A549 (cell line): Measurements from ENCODE around the gene CD151. TPM values are rescaled to one million over a fixed set of nuclear protein-coding genes. Genes with fewer than 3 reads are reported as not detected.

Experiments
- ATAC-seq, 2 experiments: fragments of 200-7000 bp in 1 of 2; fragments of >200 bp in 1 of 2; cut with Nextera tagmentation in 1 of 2; cut with Tn5 transposase in 1 of 2; 3 replicates each; pipeline versions ENCODE4 v1.8.0 to v1.9.1; 2018 to 2020; ENCODE audit warnings: mild to moderate bottlenecking in 1 of 2, moderate library complexity in 1 of 2
- CTCF ChIA-PET: fragments of 300-600 bp; sonication (Branson Sonifier 250); formaldehyde crosslinking; extraction: SDS; loops from one replicate; lab custom pipeline; 2021; ENCODE audit warnings: antibody characterized with exemption, inconsistent platforms; lab: Yijun Ruan, JAX
- POLR2A ChIA-PET: fragments of 350-600 bp; formaldehyde crosslinking; extraction: SDS; loops from one replicate; lab custom pipeline; 2021; ENCODE audit warnings: antibody characterized with exemption, inconsistent platforms; lab: Yijun Ruan, JAX
- DNase-seq, 2 experiments: peaks; one replicate each; pipeline versions ENCODE4 v3.0.0 to v3.0.0-alpha.2; 2011 to 2016; ENCODE audit warnings: low read depth in 1 of 2, low spot score in 1 of 2
- FAIRE-seq: peaks from 2 replicates; lab custom pipeline; 2011; peaks lifted over from hg19 to GRCh38; lab: Jason Lieb, UNC
- H3K27ac ChIP-seq, 2 experiments: fragments of >200 bp; sonication (Bioruptor Twin); formaldehyde crosslinking; 3 replicates each; pipeline ENCODE4 v1.5.1; 2016 to 2017
- H3K4me1 ChIP-seq: fragments of >200 bp; sonication (Bioruptor Twin); formaldehyde crosslinking; 3 replicates; pipeline ENCODE4 v1.6.1; 2016
- H3K4me2 ChIP-seq: fragments of >200 bp; sonication (Bioruptor Twin); formaldehyde crosslinking; 3 replicates; pipeline ENCODE4 v1.6.1; 2016
- H3K4me3 ChIP-seq: fragments of >200 bp; sonication (Bioruptor Twin); formaldehyde crosslinking; 3 replicates; pipeline ENCODE4 v1.5.1; 2016
- H3K9me3 ChIP-seq: fragments of >200 bp; sonication (Bioruptor Twin); formaldehyde crosslinking; 3 replicates; pipeline ENCODE4 v1.6.1; 2016
- CBX8 ChIP-seq: fragments of 200-600 bp; sonication (generic); IDR thresholded peaks from 2 replicates; pipeline ENCODE4 v1.6.1; 2016
- CEBPB ChIP-seq, 2 experiments: fragments of >200 bp in 1 of 2; sonication (Bioruptor Twin) in 1 of 2; formaldehyde crosslinking in 1 of 2; IDR thresholded peaks; 2 replicates each; pipeline ENCODE4 v1.6.1; 2012 to 2016
- CHD2 ChIP-seq: fragments of 150-350 bp; IDR thresholded peaks from 2 replicates; pipeline ENCODE4 v1.6.1; 2014; ENCODE audit warnings: low read length; ENCODE audit not compliant: partially characterized antibody
- CHD4 ChIP-seq: fragments of 200-600 bp; sonication (generic); IDR thresholded peaks from 2 replicates; pipeline ENCODE4 v1.6.1; 2016; ENCODE audit warnings: antibody characterized with exemption, mild to moderate bottlenecking, borderline replicate concordance
- CTCF ChIP-seq: fragments of >200 bp; sonication (Bioruptor Twin); formaldehyde crosslinking; IDR thresholded peaks from 3 replicates; pipeline ENCODE4 v1.5.1; 2016
- EHF ChIP-seq: fragments of 250-450 bp; sonication (Bioruptor Pico); IDR thresholded peaks from 2 replicates; pipeline ENCODE4 v1.5.0; 2020; ENCODE audit warnings: mild to moderate bottlenecking
- ELK1 ChIP-seq: fragments of 150-350 bp; IDR thresholded peaks from 2 replicates; pipeline ENCODE4 v1.6.1; 2014; ENCODE audit warnings: low read depth, mild to moderate bottlenecking, low read length
- EP300 ChIP-seq, 2 experiments: fragments of >200 bp; sonication (Bioruptor Twin); formaldehyde crosslinking; IDR thresholded peaks; 2 replicates in 1 of 2; 3 replicates in 1 of 2; pipeline ENCODE4 v1.6.1; 2016 to 2017
- FOSB ChIP-seq: fragments of 250-450 bp; sonication (Bioruptor Pico); IDR thresholded peaks from 2 replicates; pipeline ENCODE4 v1.5.0; 2020; ENCODE audit warnings: mild to moderate bottlenecking, moderate library complexity
- FOXS1 ChIP-seq: fragments of 250-450 bp; sonication (Bioruptor Pico); IDR thresholded peaks from 2 replicates; pipeline ENCODE4 v1.5.0; 2020; ENCODE audit warnings: mild to moderate bottlenecking, moderate library complexity
- HMGXB4 ChIP-seq: fragments of 250-450 bp; sonication (Bioruptor Pico); IDR thresholded peaks from 2 replicates; pipeline ENCODE4 v1.5.0; 2021; ENCODE audit warnings: mild to moderate bottlenecking, moderate library complexity, borderline replicate concordance
- HOXA7 ChIP-seq: fragments of 250-450 bp; sonication (Bioruptor Pico); IDR thresholded peaks from 2 replicates; pipeline ENCODE4 v1.5.0; 2020; ENCODE audit warnings: mild to moderate bottlenecking, moderate library complexity
- HOXB13 ChIP-seq: fragments of 250-450 bp; sonication (Bioruptor Pico); IDR thresholded peaks from 2 replicates; pipeline ENCODE4 v1.5.0; 2020; ENCODE audit warnings: low read depth, mild to moderate bottlenecking, moderate library complexity
- JUNB ChIP-seq: fragments of >200 bp; sonication (Bioruptor Twin); formaldehyde crosslinking; IDR thresholded peaks from 2 replicates; pipeline ENCODE4 v1.6.1; 2016
- KDM1A ChIP-seq: fragments of 200-600 bp; sonication (generic); IDR thresholded peaks from 2 replicates; pipeline ENCODE4 v1.6.1; 2016; ENCODE audit warnings: low read depth, mild to moderate bottlenecking
- KDM5A ChIP-seq: fragments of 200-600 bp; sonication (generic); IDR thresholded peaks from 2 replicates; pipeline ENCODE4 v1.6.1; 2016; ENCODE audit warnings: antibody characterized with exemption, mild to moderate bottlenecking
- MAX ChIP-seq: IDR thresholded peaks from 2 replicates; pipeline ENCODE4 v1.6.1; 2012
- NPAS2 ChIP-seq: fragments of 250-450 bp; sonication (Bioruptor Pico); IDR thresholded peaks from 2 replicates; pipeline ENCODE4 v1.8.0; 2022; ENCODE audit warnings: mild to moderate bottlenecking, moderate library complexity, borderline replicate concordance
- PBX3 ChIP-seq: IDR thresholded peaks from 2 replicates; pipeline ENCODE4 v1.6.1; 2012
- PHF8 ChIP-seq: fragments of 200-600 bp; sonication (generic); IDR thresholded peaks from 2 replicates; pipeline ENCODE4 v1.6.1; 2016; ENCODE audit warnings: low read depth, mild to moderate bottlenecking, antibody characterized with exemption, moderate library complexity, borderline replicate concordance
- POLR2AphosphoS2 ChIP-seq: conservative IDR thresholded peaks from 2 replicates; pipeline ENCODE4 v1.6.1; 2012; ENCODE audit warnings: low read length, improper control_type of control experiment, inconsistent platforms
- RAD21 ChIP-seq, 2 experiments: fragments of >200 bp in 1 of 2; sonication (Bioruptor Twin) in 1 of 2; formaldehyde crosslinking in 1 of 2; IDR thresholded peaks in 1 of 2; conservative IDR thresholded peaks in 1 of 2; 2 replicates in 1 of 2; 3 replicates in 1 of 2; pipeline ENCODE4 v1.6.1; 2012 to 2018; ENCODE audit warnings: inconsistent platforms in 1 of 2
- RFX5 ChIP-seq: fragments of 450-650 bp; IDR thresholded peaks from 2 replicates; pipeline ENCODE4 v1.7.1; 2014; ENCODE audit warnings: antibody characterized with exemption, mild to moderate bottlenecking, moderate library complexity
- SREBF2 ChIP-seq: fragments of 450-650 bp; IDR thresholded peaks from 2 replicates; pipeline ENCODE4 v1.6.1; 2014; ENCODE audit warnings: mild to moderate bottlenecking, moderate library complexity
- TP53 ChIP-seq: fragments of 250-450 bp; sonication (Bioruptor Pico); IDR thresholded peaks from 2 replicates; pipeline ENCODE4 v1.5.0; 2021; ENCODE audit warnings: mild to moderate bottlenecking, moderate library complexity
- USF2 ChIP-seq: fragments of 450-650 bp; IDR thresholded peaks from 2 replicates; pipeline ENCODE4 v1.6.1; 2014; ENCODE audit warnings: antibody characterized with exemption
- ZC3H11A ChIP-seq: fragments of 450-650 bp; IDR thresholded peaks from 2 replicates; pipeline ENCODE4 v1.6.1; 2014; ENCODE audit warnings: antibody characterized with exemption, mild to moderate bottlenecking
- WGBS: methylation state at CpG from one replicate; pipeline ENCODE4 v1.1.6; 2017; ENCODE audit errors: missing lambda C conversion rate; 5-methylcytosine and 5-hydroxymethylcytosine counted together
- polyA plus RNA-seq, 4 experiments: library from polyadenylated mRNA; depleted of rRNA in 3 of 4; stranded (reverse); fragments of >200 nt; fragmentation: RNase III in 1 of 4; extraction: RNeasy Plus Mini Kit Qiagen cat#74134 plus additional on column Dnase treatment in 1 of 4; gene quantifications; 2 replicates in 3 of 4; 3 replicates in 1 of 4; pipeline ENCODE4 v1.2.3, GENCODE V29; 2011 to 2017

Gene CD151
- polyA plus RNA-seq, 2 of the 4 experiments (the other 2 are of a cell fraction): 409 to 701 TPM

- CTCF ChIA-PET: interaction anchor here (0.6 to 2.1 kb wide), 2 partner anchors 14 to 452 kb away, joined by 3 to 13 read pairs; no protein-coding TSS in a partner anchor
These were observed 35.3 kb upstream of the CD151 start for GRCh38 chr11:797296-798092.

More at GRCh38 chr11:797296-798092, 35.3 kb upstream of the CD151 start:
- Histone ChIP-seq H3K9me3 (no peaks in the 10 kb centered on the region), H3K27ac (peak overlapping the region; percentile 76 to 99), H3K4me2 (peak overlapping the region; percentile 90), H3K4me3 (peak overlapping the region; percentile 66), H3K4me1 (peaks cover 28% of the 10 kb centered on the region)
- peak; percentile 69 to 80 for DNase-seq
- FAIRE-seq: no peak
- WGBS: under 1% methylated on average over 22 of the region's 57 CpGs
- POLR2A ChIA-PET: interaction anchor here (0.7 to 1.5 kb wide), 5 partner anchors 11 to 96 kb away, joined by 3 to 6 read pairs (median 3); partner anchors contain the start of genes PNPLA2 and RPLP2
- ATAC-seq: peak; percentile 45 to 67
- TF ChIP-seq POLR2AphosphoS2 (no peak), FOXS1 (CRISPR knock-in tag) (no peak), RAD21 (conservative IDR thresholded peaks at IDR 0.05 in 1 of 2, IDR thresholded peaks at IDR 0.05 in 1 of 2) (no peak), MAX (peak; percentile 62; the same call in 1 of the 2 replicates), ZC3H11A (no peak), NPAS2 (CRISPR knock-in tag) (no peak), RFX5 (no peak), JUNB (no peak), CHD2 (no peak), PHF8 (peak; percentile 36; the same call in 1 of the 2 replicates), CHD4 (no peak), KDM1A (no peak), TP53 (CRISPR knock-in tag) (peak; percentile 57; the same call in 1 of the 2 replicates), HMGXB4 (CRISPR knock-in tag) (no peak), HOXB13 (CRISPR knock-in tag) (no peak), ELK1 (no peak), PBX3 (0 out of 2 replicates have a peak, but pooled peaks have one; percentile 19), CTCF (no peak), CBX8 (no peak), CEBPB (IDR thresholded peaks at IDR 0.05) (no peak), USF2 (no peak), SREBF2 (no peak), FOSB (CRISPR knock-in tag) (no peak), HOXA7 (no peak), EHF (no peak), EP300 (IDR thresholded peaks at IDR 0.05) (no peak), KDM5A (no peak)
- TF ChIP-seq, all 56 proteins: peak for 4
